GM12878 (cell line): ENCODE data around the gene SIGLEC12. TPM values are rescaled to one million over a fixed set of nuclear protein-coding genes. Genes with fewer than 3 reads are reported as not detected.
A peak's percentile ranks its signal among the peaks of the same experiment; 100 is the strongest.

Experiments used
- ATAC-seq: fragments of 200-7000 bp; cut with Tn5 transposase; 3 replicates; pipeline ENCODE4 v1.9.1; 2020; ENCODE audit warnings: mild to moderate bottlenecking, moderate library complexity
- BruUV-seq: library from RNA; stranded (reverse); fragments of 400-500 nt; replicated peaks from 2 replicates; lab custom pipeline; 2021; lab: Mats Ljungman, UMichigan
- CTCF ChIA-PET: fragments of 300-600 bp; sonication (Branson Sonifier 250); formaldehyde crosslinking; extraction: SDS; loops from one replicate; lab custom pipeline; 2021; ENCODE audit warnings: inconsistent platforms; lab: Yijun Ruan, JAX
- POLR2A ChIA-PET: fragments of 350-600 bp; formaldehyde crosslinking; extraction: SDS; loops from one replicate; lab custom pipeline; 2021; ENCODE audit warnings: inconsistent platforms; lab: Charles Lee
- RAD21 ChIA-PET: fragments of 300-600 bp; sonication (Branson Sonifier 250); formaldehyde crosslinking; loops from one replicate; lab custom pipeline; 2023; ENCODE audit warnings: antibody characterized with exemption; ENCODE audit not compliant: unreplicated experiment; lab: Charles Lee
- SMC1A ChIA-PET: fragments of 300-600 bp; sonication (Branson Sonifier 250); formaldehyde crosslinking; loops from one replicate; lab custom pipeline; 2023; ENCODE audit not compliant: unreplicated experiment, uncharacterized antibody; lab: Charles Lee
- DNase-seq: peaks from one replicate; pipeline ENCODE4 v3.0.0-alpha.2; 2011; ENCODE audit warnings: low read depth, low spot score
- FAIRE-seq: peaks from 3 replicates; lab custom pipeline; 2011; peaks lifted over from hg19 to GRCh38; lab: Jason Lieb, UNC
- H2AFZ ChIP-seq: 2 replicates; pipeline ENCODE4 v1.6.0; 2011; ENCODE audit warnings: low read depth, low read length, control low read depth; ENCODE audit not compliant: control insufficient read depth
- H3K27ac ChIP-seq: 2 replicates; pipeline ENCODE4 v1.5.1; 2011; ENCODE audit warnings: control low read depth; ENCODE audit not compliant: control insufficient read depth, insufficient read depth
- H3K27me3 ChIP-seq, 2 experiments: replicated peaks in 1 of 2; 2 replicates each; pipeline versions ENCODE4 v1.6.0 to v1.6.1; 2011; ENCODE audit warnings: low read length in 1 of 2; ENCODE audit not compliant: control insufficient read depth in 2 of 2, insufficient read depth in 2 of 2
- H3K36me3 ChIP-seq, 2 experiments: 2 replicates each; pipeline ENCODE4 v1.5.1; 2011; ENCODE audit warnings: low read length in 1 of 2; ENCODE audit not compliant: control insufficient read depth in 2 of 2, insufficient read depth in 2 of 2
- H3K4me1 ChIP-seq: 2 replicates; pipeline ENCODE4 v1.6.1; 2011; ENCODE audit warnings: mild to moderate bottlenecking, low read length, moderate library complexity, mixed read lengths; ENCODE audit not compliant: control insufficient read depth, insufficient read depth
- H3K4me2 ChIP-seq: 2 replicates; pipeline ENCODE4 v1.6.0; 2011; ENCODE audit warnings: control low read depth; ENCODE audit not compliant: control insufficient read depth, insufficient read depth
- H3K4me3 ChIP-seq: fragments of 200-600 bp; sonication (generic); 2 replicates; pipeline ENCODE4 v1.5.1; 2016
- H3K79me2 ChIP-seq: 2 replicates; pipeline ENCODE4 v1.6.0; 2011; ENCODE audit warnings: low read length; ENCODE audit not compliant: control insufficient read depth, insufficient read depth
- H3K9ac ChIP-seq: 2 replicates; pipeline ENCODE4 v1.8.0; 2011; ENCODE audit warnings: low read length, control low read depth, mixed read lengths; ENCODE audit not compliant: control insufficient read depth, insufficient read depth
- H3K9me3 ChIP-seq: replicated peaks from 3 replicates; pipeline ENCODE4 v1.5.1; 2011; ENCODE audit warnings: mild to moderate bottlenecking, low read length; ENCODE audit not compliant: control insufficient read depth, insufficient read depth
- H4K20me1 ChIP-seq: 2 replicates; pipeline ENCODE4 v1.6.0; 2011; ENCODE audit not compliant: control insufficient read depth, insufficient read depth
- EED ChIP-seq: sonication (generic); IDR thresholded peaks from 2 replicates; pipeline ENCODE4 v1.6.1; 2016; ENCODE audit warnings: antibody characterized with exemption, low read depth
- EP300 ChIP-seq, 2 experiments: fragments of 150-350 bp in 1 of 2; IDR thresholded peaks; 2 replicates each; pipeline ENCODE4 v1.6.1; 2011 to 2012; ENCODE audit warnings: low read depth in 2 of 2, low read length in 2 of 2, borderline replicate concordance in 1 of 2, improper control_type of control experiment in 1 of 2, inconsistent platforms in 1 of 2; ENCODE audit not compliant: control insufficient read depth in 1 of 2
- ESRRA ChIP-seq: IDR thresholded peaks from 2 replicates; pipeline ENCODE4 v1.6.1; 2012; ENCODE audit warnings: mild to moderate bottlenecking, low read length, improper control_type of control experiment
- GABPA ChIP-seq: IDR thresholded peaks from 2 replicates; pipeline ENCODE4 v1.6.1; 2014; ENCODE audit warnings: antibody characterized with exemption, low read depth, mild to moderate bottlenecking, inconsistent platforms
- IKZF1 ChIP-seq: fragments of 450-650 bp; conservative IDR thresholded peaks from 2 replicates; pipeline ENCODE4 v1.6.1; 2017; ENCODE audit warnings: antibody characterized with exemption, mild to moderate bottlenecking
- SRF ChIP-seq, 2 experiments: IDR thresholded peaks; 2 replicates each; pipeline ENCODE4 v1.6.1; 2011; ENCODE audit warnings: low read depth in 2 of 2, low read length in 2 of 2, mild to moderate bottlenecking in 1 of 2, moderate library complexity in 1 of 2
- WGBS: methylation state at CpG from one replicate; pipeline ENCODE4 v1.1.6; 2016; ENCODE audit warnings: low lambda C conversion rate; ENCODE audit not compliant: insufficient replicate concordance, insufficient coverage; ENCODE audit errors: missing lambda C conversion rate; 5-methylcytosine and 5-hydroxymethylcytosine counted together
- in situ Hi-C: fragments of 300-500 bp; cut with MboI; formaldehyde crosslinking; loops from 9 replicates; pipeline ENCODE4 v1.14.3; 2018; ENCODE audit warnings: mixed read lengths
- intact Hi-C: fragments of 100-400 bp; cut with micrococcal nuclease; formaldehyde crosslinking; loops from one replicate; pipeline ENCODE4 v1.14.2; 2022; ENCODE audit not compliant: unreplicated experiment
- polyA plus RNA-seq, 11 experiments: library from polyadenylated mRNA; depleted of rRNA in 4 of 11; unstranded in 6 of 11; stranded (reverse) in 5 of 11; fragments of >200 nt; fragmentation: Nextera tagmentation in 4 of 11; fragmentation: Illumina TruSeq in 1 of 11; extraction: Ambion mirVana in 4 of 11; extraction: Trizol in 1 of 11; gene quantifications; 1 replicate in 1 of 11; 2 replicates in 10 of 11; pipeline versions ENCODE4 v1.2.1 to v1.2.3, GENCODE V29; 2011 to 2016; ENCODE audit warnings: inconsistent platforms in 2 of 11, missing spikeins in 2 of 11, low read depth in 1 of 11
- total RNA-seq, 4 experiments: library from RNA; depleted of rRNA in 3 of 4; stranded (reverse); fragments of >200 nt in 3 of 4; fragmentation: Illumina TruSeq in 1 of 4; extraction: Trizol in 1 of 4; gene quantifications; 2 replicates each; pipeline versions ENCODE4 v1.2.1 to v1.2.3, GENCODE V29; 2013 to 2021

SIGLEC12 gene
- total and polyA plus RNA-seq, 10 of the 15 experiments (the other 5 are each of a cell fraction or from before 2014, with no cell fraction given), result 0.03 to 0.18 (median 0.06) TPM; not detected in 5

GRCh38 chr19:51546650-51547396, 45.2 kb upstream of the SIGLEC12 start:
- Histone ChIP-seq H3K36me3 (no peaks in the 10 kb centered on the region), H3K4me2 (peak overlapping the region; percentile 13; the same call in 1 of the 2 replicates), H3K4me3 (no peak overlapping the region), H2AFZ (no peak overlapping the region), H3K9ac (no peak overlapping the region), H4K20me1 (no peaks in the 10 kb centered on the region), H3K27ac (no peak overlapping the region), H3K9me3 (no peaks in the 10 kb centered on the region), H3K27me3 (no peaks in the 10 kb centered on the region), H3K79me2 (no peaks in the 10 kb centered on the region), H3K4me1 (peaks cover 45% of the 10 kb centered on the region)
- WGBS, result 18% methylated on average over 10 of the region's 10 CpGs
- BruUV-seq, result no TSS peak
- in situ Hi-C loops, result no loop called here
- intact Hi-C loops, result no loop called here
- CTCF ChIA-PET, result interaction anchor here (1.1 kb wide), 1 partner anchor 31 kb away, joined by 3 read pairs; no protein-coding TSS in a partner anchor
- RAD21 ChIA-PET, result no interaction called here
- ATAC-seq (no peak), DNase-seq (no peak), FAIRE-seq (peak; percentile 70)
- no peak for TF ChIP-seq GABPA
- TF ChIP-seq IKZF1, result no peak
- TF ChIP-seq ESRRA, result no peak
- no peak for TF ChIP-seq EED
- no peak for TF ChIP-seq EP300 (IDR thresholded peaks at IDR 0.05; ENCODE audit: borderline replicate concordance in 1 of 2, control insufficient read depth in 1 of 2, low read depth in 2 of 2, low read length in 2 of 2)
- TF ChIP-seq SRF (IDR thresholded peaks at IDR 0.05; ENCODE audit: low read depth in 2 of 2, low read length in 2 of 2), result no peak
- POLR2A ChIA-PET, result interaction anchor here (0.7 kb wide), 1 partner anchor 60 kb away, joined by 5 read pairs; no protein-coding TSS in a partner anchor
- SMC1A ChIA-PET, result interaction anchor here (1.1 to 1.3 kb wide), 2 partner anchors 11 to 32 kb away, joined by 3 to 4 read pairs; no protein-coding TSS in a partner anchor
